ENCODE measurements around the gene PRAMEF13. TPM values are rescaled to one million over a fixed set of nuclear protein-coding genes. Genes with fewer than 3 reads are reported as not detected.
"Not testable (repeated sequence)": the region's sequence is repeated elsewhere in the genome, so short reads cannot be mapped to it uniquely, and the experiment has no call there.

Gene PRAMEF13
- total and polyA plus RNA-seq, 10 of the 15 experiments (the other 5 are each of a cell fraction or from before 2014, with no cell fraction given) = not detected

- H3K36me3 ChIP-seq (ENCODE audit: control insufficient read depth in 2 of 2, insufficient read depth in 2 of 2, low read length in 1 of 2); DNase-seq (ENCODE audit: low read depth, low spot score); RAD21 ChIA-PET (ENCODE audit: unreplicated experiment); H4K20me1 ChIP-seq (ENCODE audit: control insufficient read depth, insufficient read depth); H3K4me2 ChIP-seq (ENCODE audit: control insufficient read depth, insufficient read depth); H3K9ac ChIP-seq (ENCODE audit: control insufficient read depth, insufficient read depth, low read length); H3K4me3 ChIP-seq; CTCF ChIA-PET; ATAC-seq; H3K4me1 ChIP-seq (ENCODE audit: control insufficient read depth, insufficient read depth, low read length); H2AFZ ChIP-seq (ENCODE audit: control insufficient read depth, low read depth, low read length); POLR2A ChIA-PET; SMC1A ChIA-PET (ENCODE audit: uncharacterized antibody, unreplicated experiment); intact Hi-C loops (cut with micrococcal nuclease; ENCODE audit: unreplicated experiment); H3K27ac ChIP-seq (ENCODE audit: control insufficient read depth, insufficient read depth); FAIRE-seq; H3K9me3 ChIP-seq (replicated peaks; ENCODE audit: control insufficient read depth, insufficient read depth, low read length); H3K27me3 ChIP-seq (replicated peaks in 1 of 2; ENCODE audit: control insufficient read depth in 2 of 2, insufficient read depth in 2 of 2, low read length in 1 of 2); BruUV-seq (replicated peaks); H3K79me2 ChIP-seq (ENCODE audit: control insufficient read depth, insufficient read depth, low read length): not testable (repeated sequence)
- in situ Hi-C loops (cut with MboI) = loop anchor here (25.0 kb wide), 2 partner anchors 434 to 709 kb away; no protein-coding TSS in a partner anchor
- 2% methylated on average over 5 of the region's 5 CpGs for WGBS (ENCODE audit: insufficient coverage, insufficient replicate concordance, low lambda C conversion rate, missing lambda C conversion rate)
Measured at GRCh38 chr1:13245841-13246553, 44.8 kb upstream of the PRAMEF13 start.

- intact Hi-C loops (cut with micrococcal nuclease; ENCODE audit: unreplicated experiment) = not testable (repeated sequence)
Measured at GRCh38 chr1:13243536-13244263, 42.5 kb upstream of the PRAMEF13 start.

GRCh38 chr1:13239633-13240032, 38.4 kb upstream of the PRAMEF13 start:
- WGBS (ENCODE audit: insufficient coverage, insufficient replicate concordance, low lambda C conversion rate, missing lambda C conversion rate) = 56% methylated on average over 4 of the region's 4 CpGs
- H2AFZ ChIP-seq (ENCODE audit: control insufficient read depth, low read depth, low read length); H3K27me3 ChIP-seq (replicated peaks in 1 of 2; ENCODE audit: control insufficient read depth in 2 of 2, insufficient read depth in 2 of 2, low read length in 1 of 2); ATAC-seq; intact Hi-C loops (cut with micrococcal nuclease; ENCODE audit: unreplicated experiment); POLR2A ChIA-PET; H3K27ac ChIP-seq (ENCODE audit: control insufficient read depth, insufficient read depth); SMC1A ChIA-PET (ENCODE audit: uncharacterized antibody, unreplicated experiment); H3K9ac ChIP-seq (ENCODE audit: control insufficient read depth, insufficient read depth, low read length); H3K4me1 ChIP-seq (ENCODE audit: control insufficient read depth, insufficient read depth, low read length); FAIRE-seq; H4K20me1 ChIP-seq (ENCODE audit: control insufficient read depth, insufficient read depth); RAD21 ChIA-PET (ENCODE audit: unreplicated experiment); H3K79me2 ChIP-seq (ENCODE audit: control insufficient read depth, insufficient read depth, low read length); H3K9me3 ChIP-seq (replicated peaks; ENCODE audit: control insufficient read depth, insufficient read depth, low read length); H3K4me3 ChIP-seq; H3K36me3 ChIP-seq (ENCODE audit: control insufficient read depth in 2 of 2, insufficient read depth in 2 of 2, low read length in 1 of 2); DNase-seq (ENCODE audit: low read depth, low spot score); H3K4me2 ChIP-seq (ENCODE audit: control insufficient read depth, insufficient read depth); BruUV-seq (replicated peaks); CTCF ChIA-PET: not testable (repeated sequence)
- in situ Hi-C loops (cut with MboI) = loop anchor here (25.0 kb wide), 2 partner anchors 427 to 702 kb away; no protein-coding TSS in a partner anchor

More at GRCh38 chr1:13243536-13244263, 42.5 kb upstream of the PRAMEF13 start:
- H2AFZ ChIP-seq (ENCODE audit: control insufficient read depth, low read depth, low read length); H3K4me1 ChIP-seq (ENCODE audit: control insufficient read depth, insufficient read depth, low read length); DNase-seq (ENCODE audit: low read depth, low spot score); H3K27me3 ChIP-seq (replicated peaks in 1 of 2; ENCODE audit: control insufficient read depth in 2 of 2, insufficient read depth in 2 of 2, low read length in 1 of 2); ATAC-seq; POLR2A ChIA-PET; H3K9me3 ChIP-seq (replicated peaks; ENCODE audit: control insufficient read depth, insufficient read depth, low read length); H4K20me1 ChIP-seq (ENCODE audit: control insufficient read depth, insufficient read depth); H3K4me3 ChIP-seq; H3K9ac ChIP-seq (ENCODE audit: control insufficient read depth, insufficient read depth, low read length); CTCF ChIA-PET; H3K27ac ChIP-seq (ENCODE audit: control insufficient read depth, insufficient read depth); H3K79me2 ChIP-seq (ENCODE audit: control insufficient read depth, insufficient read depth, low read length); H3K36me3 ChIP-seq (ENCODE audit: control insufficient read depth in 2 of 2, insufficient read depth in 2 of 2, low read length in 1 of 2); BruUV-seq (replicated peaks); H3K4me2 ChIP-seq (ENCODE audit: control insufficient read depth, insufficient read depth); FAIRE-seq; RAD21 ChIA-PET (ENCODE audit: unreplicated experiment): not testable (repeated sequence)
- WGBS (ENCODE audit: insufficient coverage, insufficient replicate concordance, low lambda C conversion rate, missing lambda C conversion rate) = 27% methylated on average over 9 of the region's 9 CpGs
- in situ Hi-C loops (cut with MboI) = loop anchor here (25.0 kb wide), 2 partner anchors 431 to 706 kb away; no protein-coding TSS in a partner anchor
- SMC1A ChIA-PET (ENCODE audit: uncharacterized antibody, unreplicated experiment) = interaction anchor here (0.6 kb wide), 1 partner anchor 767 kb away, joined by 3 read pairs; no protein-coding TSS in a partner anchor

- CTCF ChIA-PET; H3K36me3 ChIP-seq (ENCODE audit: control insufficient read depth in 2 of 2, insufficient read depth in 2 of 2, low read length in 1 of 2); DNase-seq (ENCODE audit: low read depth, low spot score); H2AFZ ChIP-seq (ENCODE audit: control insufficient read depth, low read depth, low read length); ATAC-seq; RAD21 ChIA-PET (ENCODE audit: unreplicated experiment); H3K27ac ChIP-seq (ENCODE audit: control insufficient read depth, insufficient read depth); intact Hi-C loops (cut with micrococcal nuclease; ENCODE audit: unreplicated experiment); H3K4me2 ChIP-seq (ENCODE audit: control insufficient read depth, insufficient read depth); POLR2A ChIA-PET; H4K20me1 ChIP-seq (ENCODE audit: control insufficient read depth, insufficient read depth); H3K4me1 ChIP-seq (ENCODE audit: control insufficient read depth, insufficient read depth, low read length); H3K9me3 ChIP-seq (replicated peaks; ENCODE audit: control insufficient read depth, insufficient read depth, low read length); H3K27me3 ChIP-seq (replicated peaks in 1 of 2; ENCODE audit: control insufficient read depth in 2 of 2, insufficient read depth in 2 of 2, low read length in 1 of 2); H3K9ac ChIP-seq (ENCODE audit: control insufficient read depth, insufficient read depth, low read length); FAIRE-seq; H3K79me2 ChIP-seq (ENCODE audit: control insufficient read depth, insufficient read depth, low read length); H3K4me3 ChIP-seq; BruUV-seq (replicated peaks): not testable (repeated sequence)
- SMC1A ChIA-PET (ENCODE audit: uncharacterized antibody, unreplicated experiment) = interaction anchor here (0.7 kb wide), 1 partner anchor 743 kb away, joined by 3 read pairs; no protein-coding TSS in a partner anchor
- in situ Hi-C loops (cut with MboI) = loop anchor here (25.0 kb wide), 2 partner anchors 425 to 700 kb away; no protein-coding TSS in a partner anchor
- 24% methylated on average over 4 of the region's 4 CpGs for WGBS (ENCODE audit: insufficient coverage, insufficient replicate concordance, low lambda C conversion rate, missing lambda C conversion rate)
Measured at GRCh38 chr1:13237572-13237971, 36.4 kb upstream of the PRAMEF13 start.
